Ovary (tissue), 9 donors: Measurements from ENCODE around the gene MTERF4. TPM values are rescaled to one million over a fixed set of nuclear protein-coding genes. Genes with fewer than 3 reads are reported as not detected.

ENCODE experiments used
- DNase-seq, 5 donors: peaks; one replicate each; pipeline ENCODE4 v3.0.0-alpha.2; 2019 to 2020
- H3K27ac ChIP-seq, 2 donors: fragments of 200-600 bp; one replicate each; pipeline versions ENCODE4 v1.5.1 to v1.8.0; 2019 to 2022
- H3K27me3 ChIP-seq: fragments of 200-600 bp; one replicate; pipeline ENCODE4 v1.8.0; 2022
- H3K36me3 ChIP-seq: fragments of 200-600 bp; sonication (generic); one replicate; pipeline ENCODE4 v1.5.1; 2019
- H3K4me1 ChIP-seq: one replicate; pipeline ENCODE4 v1.8.1; 2013; ENCODE audit warnings: mild to moderate bottlenecking, moderate library complexity; ENCODE audit not compliant: insufficient read depth
- H3K4me3 ChIP-seq: fragments of 200-600 bp; sonication (generic); one replicate; pipeline ENCODE4 v1.5.1; 2017
- H3K9me3 ChIP-seq, 2 donors: fragments of 200-600 bp in 1 of 2; sonication (generic) in 1 of 2; one replicate each; pipeline versions ENCODE4 v1.5.1 to v1.8.1; 2013 to 2019; ENCODE audit warnings: mild to moderate bottlenecking in 1 of 2, moderate library complexity in 1 of 2
- CTCF ChIP-seq, 3 donors: fragments of 450-650 bp in 2 of 3; fragments of 200-600 bp in 1 of 3; IDR thresholded peaks; one replicate each; pipeline versions ENCODE4 v1.5.1 to v1.8.0; 2016 to 2022; ENCODE audit warnings: antibody characterized with exemption in 3 of 3, mild to moderate bottlenecking in 1 of 3
- EP300 ChIP-seq: sonication (generic); formaldehyde crosslinking; IDR thresholded peaks from one replicate; pipeline ENCODE4 v1.6.1; 2017; ENCODE audit warnings: antibody characterized with exemption
- POLR2A ChIP-seq: fragments of 450-650 bp; IDR thresholded peaks from one replicate; pipeline ENCODE4 v1.6.1; 2017; ENCODE audit warnings: antibody characterized with exemption, mild to moderate bottlenecking, moderate library complexity
- WGBS, 3 donors: extraction: QIAGEN DNeasy Blood & Tissue Kit in 1 of 3; methylation state at CpG; one replicate each; pipeline versions ENCODE4 v1.1.5 to v1.1.7; 2013 to 2017; 5-methylcytosine and 5-hydroxymethylcytosine counted together
- intact Hi-C, 4 donors: fragments of 100-400 bp; cut with DNase I; formaldehyde crosslinking; loops; one replicate each; pipeline versions ENCODE4 v1.11.0 to v1.15.1; 2022 to 2023
- polyA plus RNA-seq, 2 donors: library from polyadenylated mRNA; stranded (reverse); fragments of 200-250 nt in 1 of 2; fragments of 350-450 nt in 1 of 2; fragmentation: Illumina TruSeq in 1 of 2; extraction: RNeasy Lipid Tissue Mini Kit (QIAGEN cat#74804) in 1 of 2; gene quantifications; one replicate each; pipeline ENCODE4 v1.2.3, GENCODE V29; 2013 to 2014
- total RNA-seq, 7 donors: library from RNA; depleted of rRNA in 2 of 7; stranded (reverse); fragments of >200 nt in 2 of 7; fragmentation: NEBNext Ultra II Directional in 3 of 7; extraction: Animal tissue kit (Norgen Biotek cat#: 25700) in 3 of 7; gene quantifications; one replicate each; pipeline versions ENCODE4 v1.1.0 to v1.2.4, GENCODE V29; 2016 to 2023
- donor health status: DM: no; HTN: no; CAD: no; lungs with moderate emphysema.
- donor health status: DM: no; HTN: no; CAD: no.
- donor health status: Bipolar disorder and iron deficiency.
- donor health status: DM: yes; HTN: yes; CAD: no.
- donor health status: DM: no; HTN: no; CAD: no.
- donor health status: DM: yes; HTN: yes; CAD: no.

The MTERF4 gene
- total and polyA plus RNA-seq, 9 donors, result 24.8 to 60.7 (median 41.6) TPM

- no peak for DNase-seq
- WGBS, 3 donors, result 82 to 87% (median 87%) methylated on average over 8 of the region's 8 CpGs
- Histone ChIP-seq H3K4me3 (no peak overlapping the region), H3K4me1 (no peaks in the 10 kb centered on the region), H3K27me3 (no peaks in the 10 kb centered on the region), H3K27ac (no peak overlapping the region), H3K9me3 (no peaks in the 10 kb centered on the region), H3K36me3 (no peaks in the 10 kb centered on the region)
- no peak for TF ChIP-seq POLR2A
- no peak for TF ChIP-seq CTCF (IDR thresholded peaks at IDR 0.05)
- TF ChIP-seq EP300, result no peak
- intact Hi-C loops, result no loop called here
These were observed 13.7 kb downstream of the MTERF4 start for GRCh38 chr2:241088376-241088775.

- intact Hi-C loops, result no loop called here
- H3K27ac ChIP-seq, result no peak overlapping the region
- 92 to 93% (median 93%) methylated on average over 29 of the region's 29 CpGs for WGBS, 3 donors
- no peak overlapping the region for H3K4me3 ChIP-seq
- H3K36me3 ChIP-seq, result no peaks in the 10 kb centered on the region
- no peak for DNase-seq
- H3K27me3 ChIP-seq, result no peaks in the 10 kb centered on the region
- no peaks in the 10 kb centered on the region for H3K9me3 ChIP-seq
- H3K4me1 ChIP-seq, result no peaks in the 10 kb centered on the region
- TF ChIP-seq CTCF (IDR thresholded peaks at IDR 0.05) (no peak), EP300 (no peak), POLR2A (no peak)
These were observed 14.4 kb downstream of the MTERF4 start for GRCh38 chr2:241087420-241088268.

GRCh38 chr2:241084856-241085444 lies 17.1 kb downstream of the MTERF4 start:
- intact Hi-C loops, result no loop called here
- Histone ChIP-seq H3K4me1 (peaks cover 4% of the 10 kb centered on the region), H3K9me3 (no peaks in the 10 kb centered on the region), H3K27me3 (no peaks in the 10 kb centered on the region), H3K27ac (no peak overlapping the region), H3K4me3 (no peak overlapping the region), H3K36me3 (no peaks in the 10 kb centered on the region)
- 96 to 99% (median 98%) methylated on average over 4 of the region's 4 CpGs for WGBS, 3 donors
- TF ChIP-seq EP300 (no peak), CTCF (IDR thresholded peaks at IDR 0.05) (no peak), POLR2A (no peak)
- DNase-seq, result no peak

- H3K9me3 ChIP-seq, result no peaks in the 10 kb centered on the region
- DNase-seq, result no peak
- no peak for TF ChIP-seq POLR2A
- TF ChIP-seq EP300, result no peak
- TF ChIP-seq CTCF (IDR thresholded peaks at IDR 0.05), result no peak
- H3K4me1 ChIP-seq, result peaks cover 4% of the 10 kb centered on the region
- no peak overlapping the region for H3K4me3 ChIP-seq
- H3K27me3 ChIP-seq, result no peaks in the 10 kb centered on the region
- H3K27ac ChIP-seq, result no peak overlapping the region
- no peaks in the 10 kb centered on the region for H3K36me3 ChIP-seq
- intact Hi-C loops, result no loop called here
- 73 to 79% (median 75%) methylated on average over 5 of the region's 5 CpGs for WGBS, 3 donors
These were observed 19.0 kb downstream of the MTERF4 start for GRCh38 chr2:241083091-241083415.
